Stimulated activated CD8-positive, alpha-beta memory T cell treated with anti-CD3 and anti-CD28 coated beads, Interleukin-12 subunit alpha, Interleukin-12 subunit beta, amount 100 ng/mL, for 1 hour (primary cell): ENCODE measurements around the gene OR10K2.

Source experiments
- DNase-seq: peaks from one replicate; pipeline ENCODE4 v3.0.0-alpha.2; 2020; ENCODE audit warnings: low read depth

OR10K2 gene

GRCh38 chr1:158371188-158371953 is 54.7 kb downstream of the OR10K2 start:
- DNase-seq, result no peak
